ENCODE data around the gene CACTIN.

Gene CACTIN

DNA sequence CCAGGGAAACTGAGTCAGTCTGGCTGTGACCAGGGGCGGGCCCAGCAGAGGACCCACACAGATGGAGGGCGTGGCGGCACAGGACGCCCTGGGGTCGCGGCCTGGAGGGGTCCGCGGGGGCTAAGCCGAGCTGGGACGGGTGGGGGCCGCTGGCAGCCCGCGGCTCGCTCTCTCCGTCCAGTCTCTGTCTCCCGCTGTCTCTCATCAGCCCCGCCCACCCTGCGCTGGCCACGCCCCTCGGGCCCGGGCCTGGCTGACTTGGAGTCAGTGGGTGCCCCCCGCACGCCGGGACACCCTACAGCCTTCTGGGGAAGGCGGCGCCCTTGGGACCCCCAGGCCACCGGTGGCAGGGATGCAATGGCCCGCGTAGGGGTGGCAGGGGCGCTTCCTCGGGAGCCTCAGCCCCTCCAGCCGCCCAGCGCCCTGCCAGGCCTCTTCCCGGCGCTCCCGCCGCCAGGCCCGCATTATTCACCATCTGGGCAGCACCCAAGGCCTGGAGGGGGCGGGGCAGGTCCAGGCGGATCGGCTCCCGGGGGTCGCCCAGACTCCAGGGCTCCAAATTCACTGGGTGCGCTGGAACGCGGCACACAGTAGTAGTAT, 19.8 kb downstream of the CACTIN start, which contains the start of gene TBXA2R:
Gene TBXA2R (minus strand): TSS at position 186 of the 600 bp plus-strand sequence. CDS start 6,241 bp downstream, outside the sequence.
- H3K4me3 ChIP-seq (ENCODE audit: low read depth, low read length): peak within 1 kb of the TSS; percentile 68
- DNase-seq (ENCODE audit: low read depth): peak; percentile 58
- TF ChIP-seq, protein P1, sequence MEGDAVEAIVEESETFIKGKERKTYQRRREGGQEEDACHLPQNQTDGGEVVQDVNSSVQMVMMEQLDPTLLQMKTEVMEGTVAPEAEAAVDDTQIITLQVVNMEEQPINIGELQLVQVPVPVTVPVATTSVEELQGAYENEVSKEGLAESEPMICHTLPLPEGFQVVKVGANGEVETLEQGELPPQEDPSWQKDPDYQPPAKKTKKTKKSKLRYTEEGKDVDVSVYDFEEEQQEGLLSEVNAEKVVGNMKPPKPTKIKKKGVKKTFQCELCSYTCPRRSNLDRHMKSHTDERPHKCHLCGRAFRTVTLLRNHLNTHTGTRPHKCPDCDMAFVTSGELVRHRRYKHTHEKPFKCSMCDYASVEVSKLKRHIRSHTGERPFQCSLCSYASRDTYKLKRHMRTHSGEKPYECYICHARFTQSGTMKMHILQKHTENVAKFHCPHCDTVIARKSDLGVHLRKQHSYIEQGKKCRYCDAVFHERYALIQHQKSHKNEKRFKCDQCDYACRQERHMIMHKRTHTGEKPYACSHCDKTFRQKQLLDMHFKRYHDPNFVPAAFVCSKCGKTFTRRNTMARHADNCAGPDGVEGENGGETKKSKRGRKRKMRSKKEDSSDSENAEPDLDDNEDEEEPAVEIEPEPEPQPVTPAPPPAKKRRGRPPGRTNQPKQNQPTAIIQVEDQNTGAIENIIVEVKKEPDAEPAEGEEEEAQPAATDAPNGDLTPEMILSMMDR (conservative IDR thresholded peaks at IDR 0.05; ENCODE audit: low read depth, low read length): no peak

DNA sequence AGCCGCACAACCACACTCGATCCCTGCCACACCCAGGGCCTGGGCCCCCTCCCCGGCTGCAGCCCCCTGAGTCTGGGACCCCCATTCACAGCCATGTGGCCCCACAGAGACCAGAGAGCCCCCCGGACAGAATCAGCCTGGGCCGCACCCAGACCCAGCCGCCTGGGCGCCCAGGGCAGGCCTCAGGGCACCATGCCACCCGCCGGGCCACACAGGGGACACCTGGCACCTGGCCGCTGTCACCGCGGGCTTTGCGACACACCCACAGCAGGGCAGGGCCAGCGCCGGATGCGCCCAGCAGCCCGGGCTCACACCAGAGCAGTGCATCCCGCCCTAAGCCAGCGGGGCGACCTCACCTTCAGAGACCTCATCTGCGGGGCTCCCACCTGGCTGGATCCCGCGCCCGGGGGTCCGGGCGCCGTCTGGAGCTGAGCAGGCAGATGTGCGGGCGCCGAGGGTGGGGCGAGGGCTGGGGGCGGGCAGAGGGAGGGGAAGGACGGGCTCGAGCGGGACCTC, 20.4 kb downstream of the CACTIN start:
- peak overlapping the region; percentile 68 for H3K4me3 ChIP-seq (ENCODE audit: low read depth, low read length)

DNA sequence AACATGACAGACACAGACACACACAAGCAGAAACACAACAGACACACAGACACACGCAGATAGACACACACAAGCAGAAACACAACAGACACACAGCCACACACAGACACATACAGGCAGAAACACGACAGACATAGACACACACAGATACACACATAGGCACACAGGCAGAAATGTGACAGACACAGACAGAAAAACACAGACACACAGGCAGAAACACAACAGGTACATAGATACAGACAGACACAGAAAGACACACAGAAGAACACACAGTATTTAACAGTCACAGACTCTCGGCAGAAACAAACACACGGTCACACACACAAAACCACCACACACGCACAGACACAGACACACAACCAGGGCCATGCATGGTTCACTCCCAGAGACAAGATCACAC, 20.8 kb downstream of the CACTIN start:
- no peak for DNase-seq (ENCODE audit: low read depth)
- H3K4me3 ChIP-seq (ENCODE audit: low read depth, low read length): peak overlapping the region; percentile 68
- TF ChIP-seq, protein P1 (conservative IDR thresholded peaks at IDR 0.05; ENCODE audit: low read depth, low read length): no peak

More for the DNA sequence above, 20.4 kb downstream of the CACTIN start:
- no peak for DNase-seq (ENCODE audit: low read depth)
- TF ChIP-seq, protein P1 (conservative IDR thresholded peaks at IDR 0.05; ENCODE audit: low read depth, low read length): no peak

DNA sequence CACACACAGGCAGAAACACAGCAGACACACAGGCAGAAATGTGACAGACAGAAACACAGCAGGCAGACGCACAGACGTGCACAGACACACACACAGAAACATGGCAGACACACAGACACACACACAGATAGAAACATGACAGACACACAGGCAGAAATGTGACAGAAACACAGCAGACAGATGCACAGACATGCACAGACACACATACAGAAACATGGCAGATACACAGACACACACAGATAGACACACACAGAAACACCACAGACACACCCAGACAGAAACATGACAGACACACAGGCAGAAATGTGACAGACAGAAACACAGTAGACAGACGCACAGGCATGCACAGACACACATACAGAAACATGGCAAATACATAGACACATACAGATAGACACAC, 21.2 kb downstream of the CACTIN start:
- H3K4me3 ChIP-seq (ENCODE audit: low read depth, low read length): peak overlapping the region; percentile 68
- no peak for DNase-seq (ENCODE audit: low read depth)
- TF ChIP-seq, protein P1 (conservative IDR thresholded peaks at IDR 0.05; ENCODE audit: low read depth, low read length): no peak

DNA sequence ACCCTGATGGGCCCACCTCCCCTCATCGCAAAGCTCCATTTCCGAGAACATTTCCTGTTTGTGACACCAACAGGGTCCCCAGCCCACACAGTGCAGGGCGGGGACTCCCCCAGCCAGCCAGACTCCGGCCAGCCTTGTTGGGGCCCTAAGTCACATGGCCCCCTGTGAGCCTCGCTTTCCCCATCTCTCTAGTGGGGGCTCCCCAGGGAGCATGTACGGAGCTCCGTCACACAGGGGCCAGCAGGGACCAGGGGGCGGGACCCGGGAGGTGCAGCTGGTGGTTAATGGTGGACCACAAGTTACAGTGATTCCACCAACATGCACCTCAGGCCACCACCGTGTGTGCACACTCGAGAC, 21.6 kb downstream of the CACTIN start:
- H3K4me3 ChIP-seq (ENCODE audit: low read depth, low read length): peak overlapping the region; percentile 20
- DNase-seq (ENCODE audit: low read depth): no peak
- TF ChIP-seq, protein P1 (conservative IDR thresholded peaks at IDR 0.05; ENCODE audit: low read depth, low read length): no peak

DNA sequence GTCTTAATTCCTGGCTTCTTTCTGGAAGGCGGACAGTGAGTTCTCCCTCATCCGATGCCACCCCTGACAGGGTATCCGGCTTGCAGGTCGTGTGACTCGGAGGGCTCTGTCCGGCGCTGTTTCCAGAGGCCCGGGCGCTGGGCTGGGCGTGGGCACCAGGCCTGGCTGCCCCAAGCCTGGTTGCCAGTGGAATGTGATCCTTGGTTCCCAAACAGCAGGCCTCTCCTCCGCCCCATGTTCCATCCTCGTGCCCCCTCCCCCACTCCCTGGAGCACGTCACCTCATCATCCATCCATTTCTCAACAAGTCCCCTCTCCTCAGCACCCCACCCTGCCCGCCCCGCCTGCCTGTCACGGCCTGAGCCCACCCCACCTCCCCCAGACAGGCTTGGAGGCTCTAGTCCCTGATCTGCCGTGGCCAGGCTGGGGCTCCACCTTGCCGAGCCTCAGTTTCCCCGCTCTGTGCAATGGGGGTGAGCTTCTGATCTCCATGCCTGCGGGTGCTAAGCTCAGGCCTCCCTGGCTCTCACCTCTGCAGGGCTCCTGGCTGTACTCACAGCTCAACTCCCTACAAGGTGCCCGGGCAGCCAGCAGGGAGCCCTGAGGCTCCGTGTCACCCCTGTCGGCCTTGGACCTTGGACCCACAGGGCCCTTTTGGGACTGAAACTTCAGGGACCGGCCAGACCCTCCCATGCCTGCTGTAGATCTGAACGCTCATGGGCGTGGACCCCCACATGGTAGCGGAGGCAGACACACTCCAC, 22.2 kb downstream of the CACTIN start:
- DNase-seq (ENCODE audit: low read depth): no peak
- TF ChIP-seq, protein P1 (conservative IDR thresholded peaks at IDR 0.05; ENCODE audit: low read depth, low read length): no peak
- H3K4me3 ChIP-seq (ENCODE audit: low read depth, low read length): no peak overlapping the region

Measured in choroid plexus epithelial cell (primary cell).